Measurements from ENCODE around the gene DSCAML1.

DSCAML1 gene

DNA sequence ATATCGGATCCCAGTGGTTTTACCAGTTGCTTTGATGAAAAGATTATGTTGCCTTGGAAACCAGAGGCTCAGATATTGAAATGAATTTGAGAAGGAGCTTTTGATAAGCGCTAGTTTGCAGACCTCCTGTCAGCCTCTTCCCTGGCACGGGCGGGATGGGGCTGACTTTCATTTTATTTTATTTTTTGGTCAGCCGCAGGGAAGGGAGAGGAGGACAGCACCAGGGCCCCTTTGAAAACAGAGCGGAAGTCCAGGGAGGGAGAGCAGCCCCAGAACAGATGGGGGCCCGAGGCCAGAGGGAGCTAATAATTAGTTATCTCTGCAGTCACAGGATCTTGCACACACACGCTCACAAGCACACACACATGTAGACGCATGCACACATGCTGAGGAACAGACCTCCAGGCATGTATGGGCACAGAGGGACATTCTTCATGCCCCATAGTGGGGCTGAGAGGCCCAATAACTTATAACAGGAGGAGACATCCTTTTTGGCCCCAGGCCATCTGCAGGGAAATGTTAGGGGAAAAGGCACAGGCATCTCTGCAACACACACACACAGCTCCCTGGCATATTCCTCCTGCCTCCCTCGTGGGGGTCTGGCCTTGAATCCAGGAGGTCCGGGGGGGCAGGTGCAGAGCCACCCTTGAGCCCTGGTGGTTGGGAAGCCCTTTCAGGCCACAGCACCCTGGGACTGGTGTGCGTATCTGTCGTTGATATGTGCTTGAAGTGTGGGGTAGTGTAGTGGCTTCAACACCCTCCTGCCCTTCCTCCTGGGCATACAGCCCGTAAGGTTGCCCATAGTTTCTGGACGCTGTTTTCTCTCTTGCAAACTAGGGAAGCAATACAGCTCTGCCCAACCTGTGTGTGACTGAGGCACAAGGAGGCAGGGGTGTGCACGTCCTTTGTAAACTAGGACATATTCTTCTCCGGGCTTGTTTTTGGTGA, 352.0 kb downstream of the DSCAML1 start:
- DNase-seq (ENCODE audit: low spot score), result no peak

DNA sequence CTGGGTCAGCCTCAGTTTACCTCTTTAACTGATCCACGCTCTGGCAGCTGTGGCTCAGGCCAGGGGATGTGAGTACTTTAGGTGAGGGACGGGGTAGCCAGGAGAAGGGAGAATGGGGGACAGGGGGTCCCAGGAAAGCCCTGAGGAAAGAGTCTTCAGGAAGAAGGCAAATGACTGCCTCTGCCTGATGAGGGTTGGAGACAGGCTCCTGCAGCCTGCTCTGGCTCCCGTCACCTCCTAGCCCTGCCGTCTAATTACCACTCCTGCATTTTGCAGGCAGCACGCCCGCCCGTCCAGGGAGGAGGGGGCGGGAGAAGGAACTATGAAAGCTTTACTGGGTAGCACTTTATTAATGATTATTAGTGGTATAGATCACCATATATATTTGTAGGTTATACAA, 352.8 kb downstream of the DSCAML1 start:
- DNase-seq (ENCODE audit: low spot score), result no peak

DNA sequence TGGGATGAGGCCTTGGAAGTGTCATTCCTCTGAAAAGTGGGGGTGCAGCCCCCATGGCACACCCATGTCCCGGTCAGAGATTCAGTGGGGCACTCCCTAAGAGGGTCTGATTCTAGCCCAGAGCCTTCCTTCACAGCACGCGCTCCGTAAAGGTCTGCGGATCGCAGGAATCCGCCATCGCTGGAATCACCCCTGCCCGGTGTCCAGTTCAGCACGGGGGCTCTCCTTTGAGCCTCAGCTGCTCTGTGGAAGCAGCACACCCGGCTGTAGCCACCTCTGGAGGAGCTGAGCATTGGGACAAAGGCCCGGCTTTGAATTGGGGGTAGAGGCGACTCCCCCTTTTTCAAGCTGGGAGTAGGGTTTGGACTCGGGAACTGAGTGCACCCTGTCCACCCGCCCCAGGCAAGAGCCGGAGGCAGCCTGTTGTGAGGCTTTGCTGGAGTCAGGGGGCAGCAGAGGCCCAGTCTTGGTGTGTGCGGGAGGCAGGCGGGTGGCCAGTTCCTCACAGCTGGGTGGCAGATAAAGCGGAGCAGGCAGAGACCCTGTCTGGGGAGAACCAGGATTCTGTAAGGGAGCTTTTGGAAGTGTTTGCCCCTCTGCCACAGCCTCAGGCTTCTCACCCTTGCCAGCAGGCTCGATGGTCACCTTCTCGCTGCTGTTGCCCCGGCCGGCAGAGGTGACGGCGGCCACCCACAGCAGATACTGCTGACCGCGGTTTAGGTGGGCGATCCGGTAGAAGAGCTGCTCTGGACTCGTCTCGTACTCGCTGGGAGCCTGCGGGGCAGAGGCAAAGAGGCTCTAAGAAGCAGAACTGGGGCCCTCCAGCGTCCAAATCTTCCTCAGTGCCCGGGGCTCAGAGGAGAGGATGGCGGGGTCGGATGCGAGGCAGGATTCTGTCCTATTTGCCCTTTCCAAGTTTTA, 353.5 kb downstream of the DSCAML1 start:
- peak; percentile 78 for DNase-seq (ENCODE audit: low spot score)

DNA sequence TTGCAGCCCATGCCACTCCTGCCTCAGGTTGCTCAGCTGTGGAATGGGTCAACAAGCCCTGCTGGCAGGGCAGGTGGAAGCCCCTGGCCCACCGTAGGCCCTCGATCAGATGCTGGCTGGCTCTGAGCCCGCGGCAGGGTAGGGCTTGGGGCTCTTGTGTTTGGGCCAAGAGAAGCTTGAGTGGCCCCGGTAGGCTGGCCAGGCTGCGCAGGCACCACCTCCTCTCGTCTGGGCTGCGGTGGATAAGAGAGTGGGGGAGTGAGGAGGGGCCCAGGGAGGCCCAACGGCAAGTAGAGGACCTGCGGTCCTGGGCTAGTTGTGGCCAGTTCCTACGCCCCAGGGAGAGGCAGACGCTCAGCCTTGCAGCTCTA, 354.2 kb downstream of the DSCAML1 start:
- DNase-seq (ENCODE audit: low spot score), result no peak

DNA sequence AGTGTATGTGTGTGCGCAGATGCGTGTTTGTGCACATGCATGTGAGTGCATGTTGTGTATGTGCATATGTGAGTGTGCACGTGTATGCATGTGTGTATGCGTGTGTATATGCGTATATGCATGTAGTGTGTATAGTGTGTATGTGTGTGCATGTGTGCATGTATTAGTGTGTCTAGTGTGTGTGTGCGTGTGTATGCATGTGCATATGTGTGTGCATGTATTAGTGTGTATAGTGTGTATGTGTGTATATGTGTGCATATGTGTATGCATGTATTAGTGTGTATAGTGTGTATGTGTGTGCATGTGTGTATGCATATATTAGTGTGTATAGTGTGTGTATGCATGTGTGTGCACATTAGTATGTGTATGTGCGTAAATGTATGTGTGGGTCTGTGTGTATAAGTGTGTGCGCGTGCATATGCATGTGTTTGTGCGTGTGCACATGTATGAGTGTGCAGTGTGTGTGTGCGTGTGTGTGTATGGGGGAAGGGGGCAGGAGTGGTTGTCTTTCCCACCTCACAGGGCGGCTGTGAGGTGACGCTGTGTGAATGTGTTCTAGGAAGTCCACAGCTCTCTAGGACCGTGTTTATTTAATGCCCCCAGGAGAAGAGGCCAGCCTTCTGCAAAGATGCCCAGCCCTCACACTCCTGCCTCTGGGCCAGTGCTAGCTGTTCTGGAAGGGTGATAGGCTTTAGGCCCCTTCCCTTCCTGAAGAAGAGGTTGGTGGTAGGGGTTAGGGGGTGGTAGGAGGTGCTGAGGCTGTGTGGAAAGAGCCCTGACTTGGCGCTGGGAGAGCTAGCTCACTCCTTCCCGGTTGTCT, 354.8 kb downstream of the DSCAML1 start:
- DNase-seq (ENCODE audit: low spot score), result no peak

DNA sequence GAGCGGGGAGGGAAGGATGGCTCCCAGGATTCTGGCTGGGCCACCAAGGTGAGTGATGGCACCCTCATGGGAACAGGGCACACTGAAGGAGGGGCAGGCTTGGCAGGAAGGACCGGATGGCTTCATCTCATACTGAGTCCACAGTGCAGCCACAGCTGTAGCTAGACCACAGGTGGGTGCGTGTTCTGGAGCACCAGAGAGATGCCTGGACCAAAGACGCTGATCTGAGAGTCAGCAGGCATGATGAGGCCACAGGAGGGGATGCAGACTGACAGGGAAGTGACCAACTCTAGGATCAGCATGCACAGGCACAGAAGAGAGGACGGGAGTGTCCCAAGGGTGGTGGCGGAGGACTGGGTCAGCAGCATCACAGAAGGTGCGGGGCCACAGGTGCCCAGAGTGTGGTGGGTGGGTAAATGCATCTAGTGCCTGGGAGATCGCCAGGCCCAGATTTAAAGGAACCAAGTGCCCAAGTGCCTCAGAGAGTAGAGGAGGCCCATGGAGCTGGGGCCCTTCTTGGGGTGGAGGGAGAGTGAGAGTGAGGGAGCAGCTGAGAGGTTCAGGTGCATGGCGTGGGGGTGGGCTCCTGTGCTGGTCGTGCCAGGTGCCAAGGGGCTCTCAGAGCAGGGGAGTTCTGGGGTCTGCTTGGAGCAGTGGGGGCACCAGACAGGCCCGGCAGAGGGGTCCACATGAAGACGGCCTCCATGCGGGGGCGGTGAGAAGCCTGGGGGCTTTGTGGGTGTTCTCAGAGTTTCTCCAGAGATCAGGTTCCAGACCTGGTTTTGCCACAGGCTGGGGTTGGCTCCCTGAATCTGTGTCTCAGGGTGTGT, 355.7 kb downstream of the DSCAML1 start:
- no peak for DNase-seq (ENCODE audit: low spot score)

DNA sequence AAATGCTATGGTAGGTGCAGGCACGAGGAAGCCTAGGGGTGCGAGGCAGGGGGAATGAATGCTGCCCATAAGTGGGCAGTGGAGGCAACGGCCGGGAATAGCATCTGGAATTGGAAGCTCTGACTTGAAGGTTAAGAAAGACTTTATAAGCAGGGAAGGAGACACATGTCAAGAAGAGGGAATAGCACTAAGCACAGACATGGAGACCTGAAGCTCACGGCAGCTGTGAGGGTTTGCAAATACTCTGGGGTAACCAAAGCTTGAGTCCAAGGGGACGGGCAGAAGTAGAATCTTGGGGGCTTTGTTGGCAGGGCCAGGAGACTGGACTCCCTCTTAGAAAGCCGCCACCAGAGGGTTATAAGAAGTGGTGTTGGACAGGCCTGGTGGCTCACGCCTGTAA, 356.8 kb downstream of the DSCAML1 start:
- no peak for DNase-seq (ENCODE audit: low spot score)

DNA sequence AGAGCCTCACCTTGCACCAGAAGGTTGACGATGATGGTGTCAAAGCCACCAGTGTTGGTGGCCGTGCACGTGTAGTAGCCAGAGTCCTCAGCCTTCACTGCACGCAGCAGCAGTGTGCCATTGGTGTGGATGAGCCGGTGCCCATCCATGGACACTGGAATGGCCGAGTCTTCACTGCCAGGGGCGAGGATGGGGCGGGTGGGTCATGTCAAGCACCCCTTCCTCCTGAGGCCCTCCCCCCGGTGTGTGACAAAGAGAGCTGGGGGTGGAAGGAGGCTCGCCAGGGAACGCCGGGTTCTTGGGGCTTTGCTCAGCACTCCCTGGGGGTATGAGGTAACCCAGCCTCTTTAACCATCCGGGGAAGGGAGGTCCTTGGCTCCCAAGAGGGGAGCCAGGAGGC, 357.8 kb downstream of the DSCAML1 start:
- no peak for DNase-seq (ENCODE audit: low spot score)

DNA sequence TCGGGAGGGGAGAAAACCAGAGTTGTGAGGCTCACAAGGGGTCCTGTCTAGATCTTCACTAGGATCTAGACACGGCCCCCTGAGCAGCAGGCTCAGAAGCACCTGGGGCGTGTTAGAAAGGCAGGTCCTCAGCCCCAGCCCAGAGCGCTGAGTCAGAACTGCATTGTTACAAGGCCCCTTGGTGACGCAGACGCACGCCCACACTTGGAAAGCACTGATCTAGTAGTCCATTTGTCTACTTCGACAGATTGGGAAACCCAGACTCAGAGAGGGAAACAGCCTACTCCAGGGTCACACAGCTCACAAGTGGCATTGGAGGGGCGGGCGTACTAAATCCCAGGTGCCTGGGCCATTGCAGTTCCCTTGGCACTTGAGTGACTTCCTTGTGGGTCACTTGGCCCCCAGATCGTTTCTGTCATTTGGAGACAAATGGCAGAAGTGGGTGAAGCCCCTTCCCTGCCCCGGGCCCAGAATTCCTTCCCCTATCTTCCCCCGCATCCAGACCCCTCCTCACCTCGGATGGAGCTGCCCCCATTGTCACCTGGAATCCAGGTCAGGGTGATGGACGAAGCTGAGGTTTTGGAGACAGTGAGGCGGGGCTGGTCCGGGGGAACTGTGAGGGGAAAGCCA, 358.5 kb downstream of the DSCAML1 start:
- DNase-seq (ENCODE audit: low spot score), result no peak

DNA sequence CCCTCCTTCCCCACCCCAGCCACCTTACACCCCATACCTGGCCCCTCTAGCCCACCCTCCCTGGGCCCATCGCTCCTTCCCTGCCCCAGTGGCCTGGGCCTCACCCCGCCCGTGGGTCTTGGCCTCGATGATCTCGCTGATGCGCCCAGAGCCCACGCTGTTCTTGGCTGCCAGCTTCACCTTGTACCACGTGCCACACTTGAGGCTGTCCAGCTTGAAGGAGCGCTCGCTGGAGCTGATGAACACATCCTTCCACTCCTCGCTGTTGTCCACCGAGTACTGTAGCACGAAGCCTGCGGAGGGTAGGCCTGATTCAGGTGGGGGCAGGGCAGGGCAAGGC, 359.3 kb downstream of the DSCAML1 start:
- DNase-seq (ENCODE audit: low spot score), result no peak

DNA sequence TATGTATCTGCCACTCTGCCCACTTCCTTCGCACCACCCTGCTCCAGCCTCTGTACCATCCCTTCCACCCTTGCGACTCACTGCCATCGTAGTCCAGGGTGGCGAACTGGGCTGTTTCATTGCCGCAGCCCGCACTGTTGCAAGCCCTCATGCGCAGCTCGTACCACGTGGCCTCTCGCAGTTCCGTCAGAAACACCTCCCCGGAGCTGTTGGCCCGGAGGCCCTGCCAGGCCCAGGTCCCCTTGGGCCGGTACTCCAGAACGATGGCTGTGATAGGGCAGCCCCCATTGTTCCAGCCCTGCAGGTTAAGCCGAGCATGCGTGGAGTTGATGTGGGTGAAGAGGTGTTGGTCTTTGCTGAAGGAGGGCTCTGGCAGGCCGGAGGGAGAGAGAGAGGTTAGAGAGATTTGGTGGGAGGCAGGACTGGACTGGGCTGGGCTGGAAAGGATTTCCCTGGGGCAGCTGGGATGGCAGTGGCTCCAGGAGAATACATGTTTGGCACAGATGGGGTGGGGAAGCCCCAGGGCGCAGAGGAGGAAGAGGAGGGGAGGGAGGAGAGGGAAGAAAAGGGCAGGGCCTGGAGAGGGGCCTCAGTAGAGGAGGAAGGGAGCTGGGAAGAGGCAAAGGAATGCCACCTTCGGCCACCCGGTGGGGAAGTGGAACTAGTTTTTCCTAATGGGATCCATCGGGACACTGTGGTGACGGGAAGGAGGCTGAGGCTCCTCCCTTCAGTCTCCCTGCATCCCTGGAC, 359.8 kb downstream of the DSCAML1 start:
- DNase-seq (ENCODE audit: low spot score), result no peak

DNA sequence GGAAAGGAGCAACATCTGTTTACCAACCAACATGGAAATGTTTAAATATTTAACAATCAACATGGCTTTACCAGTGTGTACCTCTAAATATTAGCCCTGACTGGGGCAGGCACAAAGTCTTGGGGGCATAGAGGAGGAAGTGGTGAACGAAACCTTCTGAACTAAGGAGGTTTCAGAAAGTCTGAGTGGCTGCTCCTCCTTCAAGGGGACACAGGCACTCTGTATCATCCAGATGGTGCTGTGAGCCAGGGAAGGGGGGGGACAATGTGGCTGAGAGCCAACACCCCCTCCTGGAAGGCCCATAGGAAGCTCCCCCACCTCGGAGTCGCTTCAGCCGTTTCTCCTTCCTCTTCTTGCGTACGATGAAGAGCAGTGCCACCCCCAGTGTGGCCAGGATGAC, 361.7 kb downstream of the DSCAML1 start:
- no peak for DNase-seq (ENCODE audit: low spot score)

DNA sequence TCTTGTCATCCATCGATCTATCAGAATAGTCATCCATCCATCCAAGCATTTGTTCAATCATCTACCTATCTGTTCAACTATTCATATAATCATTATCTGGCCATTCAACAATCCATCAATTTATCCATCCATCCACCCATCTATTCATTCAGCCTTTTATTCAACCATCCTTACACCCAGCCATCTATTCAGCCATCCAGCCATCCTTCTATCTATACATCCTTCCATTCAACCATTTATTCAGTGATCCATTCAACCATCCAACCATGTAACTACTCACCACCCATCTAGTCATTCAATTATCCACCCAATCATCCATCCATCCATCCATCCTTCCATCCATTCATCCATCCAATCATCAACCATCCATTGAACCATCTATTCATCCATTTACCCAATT, 362.5 kb downstream of the DSCAML1 start:
- no peak for DNase-seq (ENCODE audit: low spot score)

DNA sequence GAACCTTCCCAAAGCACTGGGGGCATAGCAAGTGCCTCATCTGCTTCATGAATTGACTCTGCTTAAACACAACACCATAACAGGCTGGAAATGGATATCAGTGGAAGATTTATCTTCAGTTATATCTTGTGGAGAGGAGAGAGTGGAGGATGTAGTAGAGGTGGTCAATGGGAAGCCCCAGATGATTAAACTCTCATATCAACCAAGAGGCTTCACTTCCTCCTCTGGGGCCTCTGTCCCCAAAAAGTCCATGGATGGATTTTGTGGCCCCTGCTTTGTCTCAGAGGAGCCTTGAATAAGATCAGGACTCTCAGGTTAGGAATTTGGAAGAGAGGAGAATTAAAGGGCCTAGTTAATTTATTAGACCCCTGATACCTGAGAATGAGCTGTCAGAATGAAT, 363.3 kb downstream of the DSCAML1 start:
- DNase-seq (ENCODE audit: low spot score), result no peak

DNA sequence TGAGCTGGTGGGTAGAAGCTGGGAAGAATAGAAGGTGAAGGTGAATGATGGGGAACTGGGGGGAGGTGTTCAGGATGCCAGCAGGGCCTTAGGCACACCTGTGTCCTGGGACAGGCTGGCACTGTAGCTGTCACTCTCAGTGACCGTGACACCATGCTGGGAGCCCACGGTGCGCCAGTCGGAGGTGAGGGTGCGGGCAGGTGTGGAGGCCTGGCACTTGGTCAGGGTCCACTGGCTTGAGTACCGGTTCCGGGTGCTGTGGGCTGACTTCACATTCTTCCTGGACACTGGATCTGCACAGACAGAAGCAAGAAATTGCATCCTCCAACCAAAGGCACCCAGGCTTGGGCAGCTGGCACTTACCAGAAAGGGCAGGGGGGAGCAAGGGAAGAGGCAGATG, 365.6 kb downstream of the DSCAML1 start:
- DNase-seq (ENCODE audit: low spot score), result no peak

DNA sequence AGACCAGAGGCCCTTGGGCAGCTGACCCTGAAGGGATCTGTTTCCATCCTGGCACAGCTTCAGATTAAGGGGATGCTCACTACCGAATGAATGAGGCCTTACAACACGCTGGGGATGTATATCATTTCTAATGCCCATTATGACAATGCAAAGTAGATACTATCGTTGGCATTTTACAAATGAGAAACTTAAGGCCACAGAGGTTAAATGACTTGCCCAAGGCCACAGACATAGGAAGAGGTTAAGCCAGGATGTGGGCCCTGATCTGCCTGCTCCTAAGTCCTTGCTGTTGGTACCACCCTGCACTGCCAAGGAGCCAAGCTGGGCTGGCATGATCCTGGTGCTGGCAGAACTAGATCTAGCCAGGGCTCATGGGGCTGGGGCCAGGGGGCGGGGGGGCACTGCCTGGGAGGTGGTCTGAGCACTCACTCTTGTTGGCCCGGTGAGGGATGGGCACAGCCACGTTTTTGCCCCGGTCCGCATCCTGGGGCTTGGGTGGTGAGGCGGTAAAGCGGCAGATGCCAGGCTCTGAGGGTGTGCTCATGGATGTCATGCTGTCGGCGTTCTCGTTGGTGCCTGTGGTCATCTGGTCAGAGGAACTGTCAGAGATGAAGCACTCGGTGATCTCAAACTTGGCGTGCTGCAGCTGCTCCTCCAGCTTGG, 366.6 kb downstream of the DSCAML1 start:
- no peak for DNase-seq (ENCODE audit: low spot score)

DNA sequence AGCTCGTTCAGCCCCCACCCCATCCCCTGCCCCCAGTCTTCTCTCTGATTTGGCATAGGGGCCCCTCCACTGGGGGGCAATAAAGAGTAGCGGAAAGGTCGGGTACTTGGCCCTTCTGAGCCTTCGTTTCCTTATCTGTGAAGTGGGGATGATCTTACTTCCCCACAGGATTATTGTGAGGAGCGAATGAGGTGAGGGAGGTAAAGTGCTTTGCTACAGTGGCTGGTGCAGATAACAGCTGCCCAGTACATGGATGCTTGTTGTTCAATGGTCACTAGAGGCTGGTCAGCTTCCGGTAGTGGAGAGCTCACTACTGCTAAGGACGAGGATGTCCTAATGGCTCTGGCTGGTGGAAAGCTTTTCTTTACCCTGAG, 368.2 kb downstream of the DSCAML1 start:
- DNase-seq (ENCODE audit: low spot score), result no peak

DNA sequence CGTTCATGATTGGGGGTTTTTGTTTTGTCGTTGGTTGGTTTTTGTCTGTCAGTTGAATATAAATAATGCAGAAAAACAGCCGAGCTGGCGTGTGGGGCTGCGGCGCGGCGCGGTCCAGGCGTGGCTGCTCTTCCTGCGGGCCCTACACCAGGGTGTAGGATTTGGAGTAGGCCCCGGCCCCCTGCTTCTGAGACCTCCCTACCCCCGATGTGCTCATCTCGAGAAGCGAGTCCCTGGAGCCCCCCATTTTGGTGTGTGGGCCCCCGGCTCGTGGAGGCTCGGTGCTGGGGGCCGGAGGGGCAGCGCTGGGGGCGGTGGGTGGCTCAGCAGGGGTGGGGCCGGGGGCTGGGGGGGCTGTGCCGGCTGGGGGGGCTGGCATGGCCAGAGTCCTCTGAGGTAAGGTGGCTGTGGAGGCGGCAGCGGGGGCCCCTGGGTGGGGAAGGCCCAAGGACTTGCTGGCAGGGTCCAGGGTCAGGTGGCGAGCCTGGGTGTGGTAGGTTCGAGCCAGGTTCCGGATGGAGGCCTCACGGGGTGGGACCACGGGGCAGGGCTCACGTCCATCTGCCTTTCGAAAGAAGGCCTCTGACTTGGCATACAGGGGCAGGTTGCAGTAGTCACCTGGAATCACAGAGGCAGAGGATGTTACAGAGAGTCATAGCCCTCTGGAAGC, 368.7 kb downstream of the DSCAML1 start:
- no peak for DNase-seq (ENCODE audit: low spot score)

DNA sequence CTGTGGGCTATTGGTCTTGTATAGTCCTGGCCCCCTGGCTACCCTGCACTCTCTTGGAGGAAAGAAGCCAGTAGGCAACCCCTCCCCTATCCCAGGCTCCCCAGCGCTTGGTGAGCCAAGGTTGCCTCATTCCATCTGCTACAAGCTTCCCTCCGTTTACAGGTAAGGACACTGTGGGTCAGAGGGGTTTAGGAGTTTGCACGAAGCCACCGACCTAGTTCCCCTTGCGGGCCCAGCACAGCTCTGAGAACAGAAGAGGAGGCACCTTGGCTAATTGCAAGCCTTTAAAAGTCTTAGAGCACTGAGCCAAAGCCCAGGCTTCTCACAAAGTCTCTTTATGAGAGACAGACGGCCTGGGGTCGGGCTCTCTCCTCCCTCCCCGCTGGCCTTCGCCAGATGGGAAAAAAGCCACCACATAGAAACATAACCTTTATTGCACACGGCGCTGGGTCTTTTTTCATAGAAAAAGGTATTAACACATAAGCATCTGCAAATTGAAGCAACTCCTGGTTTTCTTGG, 369.6 kb downstream of the DSCAML1 start:
- DNase-seq (ENCODE audit: low spot score), result peak; percentile 46

Measured in globus pallidus (tissue), 1 donor.